ENCODE measurements around the gene SPEM2.

SPEM2 gene

GRCh38 chr17:7425316-7425715, at the start of gene SPEM2:
SPEM2 (plus strand) TSS chr17:7425616; CDS start chr17:7425689, 73 bp downstream.
- DNase-seq, result no peak

DNA sequence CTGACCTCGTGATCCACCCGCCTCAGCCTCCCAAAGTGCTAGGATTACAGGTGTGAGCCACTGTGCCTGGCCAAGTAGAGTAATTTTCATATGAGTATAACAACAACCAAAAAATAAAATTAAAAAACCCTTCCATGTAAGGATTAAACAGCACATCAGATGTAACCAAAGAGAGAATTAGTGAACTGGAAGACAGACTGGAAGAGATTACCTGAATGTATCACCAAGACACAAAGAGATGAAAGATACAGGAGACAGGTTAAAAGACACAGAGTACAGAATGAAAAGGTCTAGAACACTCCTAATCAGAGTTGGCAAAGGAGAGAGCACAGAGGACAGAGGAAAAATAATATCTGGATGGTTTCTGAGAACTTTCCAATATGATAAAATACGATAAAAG, 46.3 kb upstream of the SPEM2 start:
- no peak for DNase-seq

GRCh38 chr17:7380321-7380720, 45.1 kb upstream of the SPEM2 start:
- DNase-seq, result no peak

DNA sequence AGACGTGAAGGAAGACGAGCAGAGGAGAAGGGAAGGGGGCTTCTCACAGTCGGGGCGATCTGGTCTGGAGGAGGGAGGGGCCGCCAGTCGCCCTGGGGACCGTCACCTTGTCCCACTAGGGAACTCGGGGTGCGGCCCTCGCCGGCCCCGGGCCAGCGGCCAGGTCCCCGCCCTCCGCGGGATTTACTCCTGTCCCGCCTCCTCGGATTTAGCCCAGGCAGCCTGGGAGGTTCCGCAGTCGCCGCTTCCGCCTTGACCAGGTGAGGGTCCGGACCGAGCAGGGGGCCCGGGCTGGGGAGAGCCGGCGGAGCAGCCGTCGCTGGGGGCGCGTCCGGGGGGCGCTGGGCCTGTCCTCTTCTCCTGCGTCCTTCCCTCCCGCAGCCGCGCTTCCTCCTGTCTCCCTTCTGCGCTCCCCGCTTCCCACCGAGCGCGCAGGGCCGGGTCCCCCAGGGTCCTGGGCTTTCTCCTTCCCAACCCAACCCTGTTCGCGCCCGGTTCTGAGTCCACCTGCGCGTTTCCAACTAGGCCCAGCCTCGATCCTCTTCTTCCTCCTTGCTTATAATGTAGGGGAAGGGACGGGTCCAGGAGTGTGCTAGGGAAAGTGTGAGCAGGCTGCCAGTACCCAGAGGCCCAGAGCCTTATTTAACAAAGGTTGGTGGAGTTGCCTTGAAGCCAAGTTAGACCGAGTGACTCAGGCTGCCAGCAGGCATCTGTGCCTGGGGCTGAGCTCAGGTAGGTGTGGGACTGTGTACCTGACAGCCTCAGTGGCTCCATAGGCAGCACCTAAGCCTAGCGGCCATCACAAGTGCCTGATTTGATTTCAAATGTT, 44.3 kb upstream of the SPEM2 start, which contains the start of gene TNK1:
TNK1 (plus strand) TSS at position 235 of the 829 bp plus-strand sequence. CDS start 1,838 bp downstream, outside the sequence.
- DNase-seq, result no peak

- no peak for DNase-seq
Measured at GRCh38 chr17:7382901-7383300, 42.5 kb upstream of the SPEM2 start.

DNA sequence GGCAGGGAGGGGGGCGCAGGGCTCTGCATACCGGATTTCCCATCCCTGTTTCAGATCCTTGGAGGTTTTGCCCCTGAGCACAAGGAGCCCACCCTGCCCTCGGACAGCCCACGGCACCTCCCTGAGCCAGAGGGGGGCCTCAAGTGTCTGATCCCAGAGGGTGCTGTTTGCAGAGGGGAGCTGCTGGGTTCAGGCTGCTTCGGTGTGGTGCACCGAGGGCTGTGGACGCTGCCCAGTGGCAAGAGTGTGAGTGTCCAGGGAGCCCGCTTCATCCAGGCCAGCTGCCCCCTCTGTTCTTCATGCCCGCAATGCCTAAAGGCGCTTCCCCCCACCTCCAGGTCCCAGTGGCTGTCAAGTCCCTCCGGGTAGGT, 42.1 kb upstream of the SPEM2 start:
- no peak for DNase-seq

DNA sequence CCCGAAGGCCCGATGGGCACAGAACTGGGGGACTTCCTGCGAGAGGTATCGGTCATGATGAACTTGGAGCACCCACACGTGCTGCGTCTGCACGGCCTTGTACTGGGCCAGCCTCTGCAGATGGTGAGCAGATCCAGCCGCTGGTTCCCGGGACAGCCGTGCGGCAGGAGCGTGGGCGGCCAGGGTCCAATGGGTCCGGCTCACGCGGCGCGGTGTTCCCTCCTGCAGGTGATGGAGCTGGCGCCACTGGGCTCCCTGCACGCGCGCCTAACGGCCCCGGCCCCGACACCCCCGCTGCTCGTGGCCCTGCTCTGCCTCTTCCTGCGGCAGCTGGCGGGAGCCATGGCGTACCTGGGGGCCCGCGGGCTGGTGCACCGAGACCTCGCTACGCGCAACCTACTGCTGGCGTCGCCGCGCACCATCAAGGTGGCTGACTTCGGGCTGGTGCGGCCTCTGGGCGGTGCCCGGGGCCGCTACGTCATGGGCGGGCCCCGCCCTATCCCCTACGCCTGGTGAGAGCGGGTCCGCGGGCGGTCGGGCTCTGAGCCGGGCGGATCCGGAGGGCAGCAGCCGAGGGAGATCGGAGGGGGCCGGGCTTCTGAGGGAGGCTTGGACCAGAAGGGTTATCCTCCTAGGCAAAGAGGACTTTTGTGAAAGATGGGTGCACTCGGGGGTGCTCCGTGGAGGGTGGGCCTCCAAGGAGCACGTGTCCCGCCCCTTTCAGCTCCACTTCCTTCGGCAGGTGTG, 41.5 kb upstream of the SPEM2 start:
- peak; percentile 70 for DNase-seq

- DNase-seq, result no peak
Measured at GRCh38 chr17:7384489-7385081, 40.8 kb upstream of the SPEM2 start.

DNA sequence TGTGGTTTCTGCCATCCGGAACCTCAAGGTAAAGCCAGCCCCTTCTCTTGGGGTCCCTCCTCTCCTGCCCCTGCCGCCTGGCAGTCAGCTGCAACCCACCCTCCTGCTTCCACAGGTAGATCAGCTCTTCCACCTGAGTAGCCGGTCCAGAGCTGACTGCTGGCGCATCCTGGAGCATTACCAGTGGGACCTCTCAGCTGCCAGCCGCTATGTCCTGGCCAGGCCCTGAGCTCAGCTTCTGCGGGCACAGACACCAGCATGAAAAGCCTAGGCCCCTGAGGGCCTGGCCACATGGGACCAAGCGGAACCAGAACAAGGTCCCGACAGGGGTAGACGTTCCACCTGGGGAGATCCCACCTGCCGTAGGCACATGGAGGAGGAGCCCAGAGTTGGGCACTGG, 36.6 kb upstream of the SPEM2 start:
- DNase-seq, result no peak

- no peak for DNase-seq
Measured at GRCh38 chr17:7389924-7390910, 35.2 kb upstream of the SPEM2 start.

DNA sequence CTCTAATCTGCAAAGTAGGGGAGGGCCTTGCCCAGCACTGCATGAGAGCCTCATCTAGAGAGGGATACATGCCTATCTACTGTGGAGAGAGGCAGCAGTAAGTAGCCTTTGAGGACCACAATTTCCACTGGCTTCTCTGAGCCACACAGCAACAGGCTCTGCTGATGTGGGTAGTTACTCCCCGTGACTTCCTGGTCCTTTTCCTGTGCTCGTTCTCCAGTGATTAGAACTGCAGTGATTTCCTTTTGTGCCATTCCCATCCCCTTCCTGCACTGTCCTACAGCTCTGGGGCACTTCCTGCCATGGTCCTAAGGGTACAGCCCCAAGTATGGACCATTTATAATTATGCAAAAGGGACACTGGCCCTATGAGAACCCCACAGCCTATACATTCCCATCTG, 34.1 kb upstream of the SPEM2 start:
- DNase-seq, result no peak

DNA sequence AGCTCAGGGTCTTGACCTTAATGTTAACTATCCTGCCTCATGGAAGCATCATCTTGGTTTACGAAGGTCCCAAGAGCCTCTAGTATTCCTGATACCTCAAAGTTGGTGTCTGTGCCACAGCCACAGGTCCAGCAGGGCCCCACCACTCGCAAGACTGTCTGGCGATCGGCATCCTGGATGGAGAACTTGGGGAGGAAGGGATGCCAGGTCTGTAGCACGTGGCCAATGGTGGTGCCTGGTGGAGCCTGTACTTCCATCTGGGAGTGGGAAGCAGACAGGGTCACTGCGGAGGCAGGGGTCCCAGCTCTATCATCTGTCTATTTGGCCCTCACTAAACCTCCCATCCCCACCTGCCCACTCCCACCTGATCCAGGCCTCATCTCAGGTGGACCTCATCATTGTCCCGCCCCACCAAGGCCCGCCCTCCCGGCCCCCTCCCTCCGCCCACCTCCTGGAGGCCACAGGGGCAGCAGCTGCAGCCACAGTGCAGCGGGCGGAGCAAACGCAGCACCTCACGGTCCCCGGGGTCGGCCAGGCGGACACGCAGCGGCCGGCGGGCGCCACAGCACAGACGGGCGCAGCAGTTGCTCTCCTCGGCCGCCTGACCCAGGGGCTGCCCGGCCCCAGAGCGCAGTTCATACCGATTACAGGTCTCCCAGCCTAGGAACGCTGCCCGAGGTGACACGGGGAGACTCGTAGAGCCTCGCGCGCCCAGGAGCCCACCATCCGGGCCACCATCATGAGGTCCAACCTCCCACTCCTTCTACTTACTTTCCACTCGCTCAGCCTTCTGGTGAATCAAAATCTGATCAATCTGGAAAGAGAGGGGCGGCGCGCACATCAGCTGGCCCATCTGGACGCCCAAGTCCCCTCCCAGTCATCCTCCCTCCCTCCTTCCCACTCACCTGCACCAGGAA, 32.5 kb upstream of the SPEM2 start:
- DNase-seq, result no peak

DNA sequence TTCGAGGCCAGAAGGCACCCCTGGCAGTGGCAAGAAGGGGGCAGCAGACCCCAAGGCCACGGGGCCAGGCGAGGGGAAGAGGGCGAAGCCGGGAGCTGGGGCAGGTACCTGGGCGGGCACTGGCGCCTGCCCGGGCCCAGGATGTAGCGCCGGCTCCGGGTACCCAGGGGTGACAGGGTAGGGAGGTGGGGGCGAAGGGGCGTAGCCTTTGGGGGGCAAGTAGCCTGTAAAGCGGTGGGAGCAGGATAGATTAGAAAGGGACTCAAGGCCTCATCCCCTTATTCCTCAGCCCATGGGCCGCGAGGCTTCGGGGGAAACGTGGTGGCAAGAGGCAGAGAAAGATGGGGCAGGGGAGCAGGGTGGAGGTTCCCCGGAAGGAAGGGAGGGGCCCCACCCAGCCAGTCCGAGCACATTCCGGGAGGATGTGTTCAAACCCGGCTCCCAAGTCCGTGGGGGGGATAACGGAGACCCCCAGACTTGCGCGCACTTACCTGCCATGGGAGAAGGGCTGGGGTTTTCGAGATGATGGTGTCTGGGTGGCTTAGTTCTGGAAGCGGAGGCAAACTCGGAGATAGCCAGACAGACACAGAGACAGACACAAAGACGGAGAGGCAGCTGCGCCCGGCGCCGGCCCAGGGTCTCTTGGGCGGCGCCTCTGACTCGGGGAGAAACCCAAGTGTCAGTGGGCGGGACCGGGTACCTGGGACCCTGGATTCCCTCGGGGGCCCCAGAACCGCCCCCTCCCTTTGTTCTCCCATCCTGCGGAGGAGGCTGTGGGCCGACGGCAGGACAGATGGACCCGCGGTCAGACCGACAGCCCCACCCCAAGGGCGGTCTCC, 31.6 kb upstream of the SPEM2 start:
- peak; percentile 66 for DNase-seq

DNA sequence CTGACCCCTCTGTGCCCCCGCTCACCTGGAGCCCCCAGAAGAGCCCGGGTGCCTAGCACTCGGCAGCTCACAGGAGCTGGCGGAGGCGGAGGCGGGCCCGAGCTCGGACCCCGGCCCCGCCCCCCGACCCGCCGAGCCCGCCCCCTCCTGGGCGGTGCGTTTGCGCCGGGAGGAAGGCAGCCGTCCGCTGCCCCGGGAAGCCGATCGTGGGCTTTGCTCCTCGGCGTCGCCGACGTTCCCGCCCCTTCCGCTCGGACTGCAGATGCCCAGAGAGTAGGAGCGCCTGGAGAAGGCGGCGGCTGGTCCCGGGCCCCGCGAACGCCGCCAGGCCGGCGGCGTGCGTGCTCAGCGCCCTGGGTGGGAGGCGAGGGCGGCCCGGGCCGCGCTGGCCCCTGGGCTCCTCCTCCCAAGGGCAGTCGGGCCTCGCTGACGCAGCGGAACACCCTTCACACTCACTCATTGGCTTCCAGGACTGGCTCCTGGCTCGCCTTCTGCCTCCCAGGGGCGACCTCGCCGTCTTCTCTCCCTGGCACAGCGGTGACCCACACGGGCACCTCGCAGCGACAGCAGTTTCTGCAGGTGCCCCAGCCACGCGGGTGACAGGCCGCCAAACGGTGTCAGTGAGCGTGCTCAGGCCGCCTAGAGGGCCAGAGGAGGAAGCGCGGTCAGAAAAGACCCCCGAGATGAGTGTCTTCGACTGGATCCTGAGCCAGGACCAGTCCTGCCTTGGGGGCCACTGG, 30.8 kb upstream of the SPEM2 start, which contains the start of gene PLSCR3:
PLSCR3 (minus strand) TSS at position 74 of the 740 bp plus-strand sequence. CDS start 415 bp downstream, outside the sequence.
- DNase-seq, result peak; percentile 62

- DNase-seq, result no peak
Measured at GRCh38 chr17:7396147-7396546, 29.3 kb upstream of the SPEM2 start.

GRCh38 chr17:7398612-7399011, 26.8 kb upstream of the SPEM2 start:
- no peak for DNase-seq

DNA sequence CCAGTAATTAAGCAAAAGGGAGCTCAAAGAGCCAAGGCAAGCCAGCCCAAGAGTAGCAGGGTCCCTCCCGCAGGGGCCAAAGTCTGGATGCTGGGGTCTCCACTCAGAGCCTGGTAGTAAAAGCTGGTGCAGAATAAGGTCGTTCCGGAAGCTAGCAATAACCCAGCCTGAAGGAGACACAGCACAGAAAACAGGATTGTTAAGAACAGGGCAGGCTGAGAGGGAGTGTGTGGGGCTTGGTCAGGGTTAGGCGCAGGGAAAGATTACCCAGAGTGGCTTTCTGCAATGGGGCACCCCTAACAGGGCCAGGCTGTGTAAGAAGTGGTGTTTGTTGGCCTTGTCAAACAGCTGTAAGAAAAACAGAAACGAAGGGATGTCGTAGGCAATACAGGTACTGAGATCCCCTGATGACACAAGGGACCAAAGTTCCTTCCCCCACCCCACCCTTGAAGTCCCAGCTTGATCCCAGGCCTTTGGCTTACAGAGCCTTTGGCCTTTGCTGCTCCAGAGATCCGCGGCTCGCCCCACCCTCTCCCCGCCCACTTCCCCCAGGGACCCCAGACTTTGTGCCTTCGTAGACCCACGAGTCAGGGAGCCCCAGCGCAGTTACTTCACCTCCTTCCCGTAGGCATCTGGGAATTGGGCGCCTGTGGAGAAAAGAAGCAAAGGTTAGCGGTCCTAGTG, 22.2 kb upstream of the SPEM2 start:
- DNase-seq, result no peak

DNA sequence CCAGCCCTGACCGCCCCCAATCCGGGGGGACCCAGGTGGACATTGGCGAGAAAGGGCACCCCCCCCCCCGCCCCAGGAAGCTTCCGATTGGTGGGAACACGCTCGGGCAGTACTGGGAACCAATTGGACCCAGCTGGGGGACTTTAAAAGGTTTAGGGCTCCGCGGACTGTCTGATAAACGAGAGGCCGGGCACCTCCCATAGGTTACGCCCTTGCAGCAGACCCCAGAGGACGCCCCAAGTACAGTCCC, 21.8 kb upstream of the SPEM2 start:
- no peak for DNase-seq

All from CD4-positive, alpha-beta T cell treated with Interleukin-4 for 4 hours (primary cell).